ENCODE results near the gene LSP1.

The LSP1 gene

GRCh38 chr11:1877211-1878136 is 24.6 kb downstream of the LSP1 start:
- POLR2A ChIA-PET (ENCODE audit: low non-redundant PET), result interaction anchor here (0.6 kb wide), 1 partner anchor 87 kb away, joined by 3 read pairs; no protein-coding TSS in a partner anchor
- TF ChIP-seq CTCF (conservative IDR thresholded peaks at IDR 0.05; ENCODE audit: low read depth), result no peak
- CTCF ChIA-PET, result interaction anchor here (0.6 to 3.4 kb wide), 12 partner anchors 41 to 424 kb away, joined by 3 to 27 read pairs (median 4); partner anchors contain the start of gene SYT8
- H3K27ac ChIP-seq, result peak overlapping the region; percentile 100
- peak; percentile 46 for DNase-seq (ENCODE audit: low spot score)

- no peak for TF ChIP-seq CTCF (conservative IDR thresholded peaks at IDR 0.05; ENCODE audit: low read depth)
- no peak for DNase-seq (ENCODE audit: low spot score)
- peak overlapping the region; percentile 100 for H3K27ac ChIP-seq
- ChIA-PET CTCF (interaction anchor here (3.4 kb wide), 1 partner anchor 185 kb away, joined by 27 read pairs; no protein-coding TSS in a partner anchor), POLR2A (ENCODE audit: low non-redundant PET) (no interaction called here)
Measured at GRCh38 chr11:1878137-1879031, 25.5 kb downstream of the LSP1 start.

- ChIA-PET POLR2A (ENCODE audit: low non-redundant PET) (no interaction called here), CTCF (interaction anchor here (0.7 kb wide), 1 partner anchor 119 kb away, joined by 4 read pairs; no protein-coding TSS in a partner anchor)
- no peak for TF ChIP-seq CTCF (conservative IDR thresholded peaks at IDR 0.05; ENCODE audit: low read depth)
- no peak for DNase-seq (ENCODE audit: low spot score)
- peak overlapping the region; percentile 100 for H3K27ac ChIP-seq
Measured at GRCh38 chr11:1879342-1879940, 26.6 kb downstream of the LSP1 start.

- no peak for TF ChIP-seq CTCF (conservative IDR thresholded peaks at IDR 0.05; ENCODE audit: low read depth)
- POLR2A ChIA-PET (ENCODE audit: low non-redundant PET), result no interaction called here
- CTCF ChIA-PET, result interaction anchor here (0.7 kb wide), 1 partner anchor 118 kb away, joined by 4 read pairs; no protein-coding TSS in a partner anchor
- no peak for DNase-seq (ENCODE audit: low spot score)
- peak overlapping the region; percentile 100 for H3K27ac ChIP-seq
Measured at GRCh38 chr11:1879941-1880720, 27.2 kb downstream of the LSP1 start.

- H3K27ac ChIP-seq, result peak overlapping the region; percentile 100
- TF ChIP-seq CTCF (conservative IDR thresholded peaks at IDR 0.05; ENCODE audit: low read depth), result no peak
- ChIA-PET CTCF (interaction anchor here (1.8 kb wide), 1 partner anchor 147 kb away, joined by 7 read pairs; no protein-coding TSS in a partner anchor), POLR2A (ENCODE audit: low non-redundant PET) (no interaction called here)
- DNase-seq (ENCODE audit: low spot score), result no peak
Measured at GRCh38 chr11:1880746-1881441, 28.0 kb downstream of the LSP1 start.

Measured in RWPE1 (cell line).